22Rv1 (cell line): Measurements from ENCODE around the gene DYRK2.

ENCODE experiments used
- H3K27ac ChIP-seq: fragments of 450-650 bp; 2 replicates; pipeline ENCODE4 v1.5.1; 2017
- ZFX ChIP-seq: fragments of 450-650 bp; IDR thresholded peaks from 2 replicates; pipeline ENCODE4 v1.6.1; 2017; ENCODE audit warnings: antibody characterized with exemption, borderline replicate concordance
- TF ChIP-seq, protein P1 (sequence below): fragments of 450-650 bp; IDR thresholded peaks from 2 replicates; pipeline ENCODE4 v1.5.1; 2017; ENCODE audit warnings: mild to moderate bottlenecking

Gene DYRK2

GRCh38 chr12:67632005-67632404, 16.5 kb upstream of the DYRK2 start:
- H3K27ac ChIP-seq: no peak overlapping the region
- TF ChIP-seq, protein P1, sequence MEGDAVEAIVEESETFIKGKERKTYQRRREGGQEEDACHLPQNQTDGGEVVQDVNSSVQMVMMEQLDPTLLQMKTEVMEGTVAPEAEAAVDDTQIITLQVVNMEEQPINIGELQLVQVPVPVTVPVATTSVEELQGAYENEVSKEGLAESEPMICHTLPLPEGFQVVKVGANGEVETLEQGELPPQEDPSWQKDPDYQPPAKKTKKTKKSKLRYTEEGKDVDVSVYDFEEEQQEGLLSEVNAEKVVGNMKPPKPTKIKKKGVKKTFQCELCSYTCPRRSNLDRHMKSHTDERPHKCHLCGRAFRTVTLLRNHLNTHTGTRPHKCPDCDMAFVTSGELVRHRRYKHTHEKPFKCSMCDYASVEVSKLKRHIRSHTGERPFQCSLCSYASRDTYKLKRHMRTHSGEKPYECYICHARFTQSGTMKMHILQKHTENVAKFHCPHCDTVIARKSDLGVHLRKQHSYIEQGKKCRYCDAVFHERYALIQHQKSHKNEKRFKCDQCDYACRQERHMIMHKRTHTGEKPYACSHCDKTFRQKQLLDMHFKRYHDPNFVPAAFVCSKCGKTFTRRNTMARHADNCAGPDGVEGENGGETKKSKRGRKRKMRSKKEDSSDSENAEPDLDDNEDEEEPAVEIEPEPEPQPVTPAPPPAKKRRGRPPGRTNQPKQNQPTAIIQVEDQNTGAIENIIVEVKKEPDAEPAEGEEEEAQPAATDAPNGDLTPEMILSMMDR: no peak

DNA sequence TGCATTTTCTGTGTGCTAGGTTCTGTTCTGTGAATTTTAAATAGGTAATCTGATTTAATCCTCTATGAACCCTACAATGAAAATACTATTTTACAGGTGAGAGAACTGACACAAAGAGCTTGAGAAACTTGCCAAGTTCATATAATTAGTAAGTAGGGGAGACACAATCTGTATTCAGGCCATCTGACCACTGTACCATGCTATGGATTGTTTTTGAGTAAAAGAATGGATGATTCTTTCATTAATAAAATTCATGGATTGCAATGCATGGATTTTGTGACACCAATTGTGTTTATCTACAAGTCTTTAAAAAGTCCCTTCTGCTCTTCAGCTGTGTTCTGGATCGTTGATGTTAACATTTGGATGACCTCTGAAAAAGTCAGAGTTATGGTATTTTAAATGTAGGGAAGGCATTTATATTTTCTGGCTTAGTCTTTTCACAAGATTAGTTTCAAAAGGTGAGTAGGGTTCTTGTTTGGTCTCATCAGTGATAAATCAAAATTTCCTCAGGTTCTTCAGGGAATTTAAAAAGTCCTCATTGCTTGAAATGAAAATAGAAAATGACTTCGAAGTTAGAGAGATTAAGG, 15.4 kb upstream of the DYRK2 start:
- no peak overlapping the region for H3K27ac ChIP-seq
- TF ChIP-seq, protein P1: no peak
- no peak for TF ChIP-seq ZFX

DNA sequence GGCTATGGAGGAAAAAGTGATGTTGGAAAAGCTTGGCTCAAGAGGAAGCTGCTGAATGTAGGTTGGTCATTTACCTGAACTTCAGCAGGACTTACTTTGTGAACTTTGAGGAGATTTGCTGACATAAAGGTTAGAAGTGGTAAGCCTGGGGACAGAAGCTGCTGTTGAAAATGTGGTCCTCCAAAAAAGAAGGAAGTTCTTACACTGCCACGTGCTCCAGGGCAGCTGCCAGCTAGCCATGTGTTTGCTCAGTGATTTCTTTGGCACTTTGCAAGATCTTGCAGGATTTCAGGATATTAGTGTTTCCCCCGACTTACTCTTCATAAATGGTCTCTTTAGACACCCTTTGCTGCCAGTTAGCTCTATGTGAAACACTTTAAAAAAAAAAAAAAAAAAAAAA, 14.8 kb upstream of the DYRK2 start:
- H3K27ac ChIP-seq: no peak overlapping the region
- no peak for TF ChIP-seq ZFX
- TF ChIP-seq, protein P1: no peak

GRCh38 chr12:67634303-67634761, 14.2 kb upstream of the DYRK2 start:
- no peak overlapping the region for H3K27ac ChIP-seq
- TF ChIP-seq, protein P1: no peak
- no peak for TF ChIP-seq ZFX

GRCh38 chr12:67637718-67638117, 10.8 kb upstream of the DYRK2 start:
- H3K27ac ChIP-seq: no peak overlapping the region
- TF ChIP-seq, protein P1: no peak
- TF ChIP-seq ZFX: no peak

DNA sequence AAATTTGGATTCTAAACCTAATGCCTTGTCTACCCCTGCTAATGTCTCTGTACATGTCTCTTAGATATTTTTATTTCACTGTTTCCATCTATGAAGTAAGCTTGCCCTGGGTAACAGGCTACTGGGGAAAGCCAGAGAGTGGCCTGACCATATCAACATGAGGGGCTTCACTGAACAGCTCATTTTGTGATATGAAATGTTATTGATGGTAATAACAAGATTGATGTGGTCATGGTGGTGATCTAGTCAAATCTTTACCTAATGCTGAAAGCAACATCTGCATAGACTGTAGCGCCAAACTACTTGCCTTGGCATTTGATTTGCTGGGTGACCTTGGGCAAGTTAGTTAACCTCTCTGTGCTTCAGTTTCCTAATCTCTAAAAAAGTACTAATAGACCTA, 9.9 kb upstream of the DYRK2 start:
- TF ChIP-seq, protein P1: no peak
- no peak for TF ChIP-seq ZFX
- H3K27ac ChIP-seq: no peak overlapping the region

- TF ChIP-seq, protein P1: no peak
- TF ChIP-seq ZFX: no peak
- H3K27ac ChIP-seq: no peak overlapping the region
Observed at GRCh38 chr12:67640863-67641262, 7.7 kb upstream of the DYRK2 start.
